ENCODE measurements around the gene DOLPP1.

The DOLPP1 gene

GRCh38 chr9:129064499-129064908, 16.4 kb upstream of the DOLPP1 start:
- no peak for DNase-seq (ENCODE audit: low read depth)

GRCh38 chr9:129068110-129068509, 12.8 kb upstream of the DOLPP1 start:
- DNase-seq (ENCODE audit: low read depth), result no peak

- peak; percentile 37 for DNase-seq (ENCODE audit: low read depth)
Observed at GRCh38 chr9:129068990-129069861, 11.7 kb upstream of the DOLPP1 start.

- DNase-seq (ENCODE audit: low read depth), result no peak
Observed at GRCh38 chr9:129069862-129070641, 10.9 kb upstream of the DOLPP1 start.

GRCh38 chr9:129070696-129071525, 10.0 kb upstream of the DOLPP1 start:
- DNase-seq (ENCODE audit: low read depth), result no peak

GRCh38 chr9:129071526-129072126, 9.3 kb upstream of the DOLPP1 start:
- DNase-seq (ENCODE audit: low read depth), result no peak

- no peak for DNase-seq (ENCODE audit: low read depth)
Observed at GRCh38 chr9:129072171-129072570, 8.7 kb upstream of the DOLPP1 start.

- DNase-seq (ENCODE audit: low read depth), result no peak
Observed at GRCh38 chr9:129073404-129073803, 7.5 kb upstream of the DOLPP1 start.

GRCh38 chr9:129074106-129074505, 6.8 kb upstream of the DOLPP1 start:
- DNase-seq (ENCODE audit: low read depth), result no peak

- DNase-seq (ENCODE audit: low read depth), result no peak
Observed at GRCh38 chr9:129075996-129076639, 4.8 kb upstream of the DOLPP1 start.

GRCh38 chr9:129076640-129077037, 4.3 kb upstream of the DOLPP1 start:
- no peak for DNase-seq (ENCODE audit: low read depth)

- DNase-seq (ENCODE audit: low read depth), result no peak
Observed at GRCh38 chr9:129077236-129077635, 3.7 kb upstream of the DOLPP1 start.

- no peak for DNase-seq (ENCODE audit: low read depth)
Observed at GRCh38 chr9:129078691-129079503, 2.0 kb upstream of the DOLPP1 start.

- DNase-seq (ENCODE audit: low read depth), result no peak
Observed at GRCh38 chr9:129079829-129080228, 1.1 kb upstream of the DOLPP1 start.

GRCh38 chr9:129080298-129080600, 662 bp upstream of the DOLPP1 start:
- no peak for DNase-seq (ENCODE audit: low read depth)

GRCh38 chr9:129081388-129081904, 535 bp downstream of the DOLPP1 start:
- DNase-seq (ENCODE audit: low read depth), result no peak

GRCh38 chr9:129084087-129084486, 3.2 kb downstream of the DOLPP1 start:
- DNase-seq (ENCODE audit: low read depth), result no peak

GRCh38 chr9:129089246-129089645, 8.3 kb downstream of the DOLPP1 start:
- DNase-seq (ENCODE audit: low read depth), result no peak

GRCh38 chr9:129093602-129094386, 12.9 kb downstream of the DOLPP1 start:
- no peak for DNase-seq (ENCODE audit: low read depth)

All from stimulated activated CD8-positive, alpha-beta memory T cell treated with anti-CD3 and anti-CD28 coated beads, Interleukin-4, amount 100 ng/mL, for 24 hours (primary cell).